HepG2 (cell line): ENCODE measurements around the gene ZSCAN26. TPM values are rescaled to one million over a fixed set of nuclear protein-coding genes. Genes with fewer than 3 reads are reported as not detected.

Source experiments
- ATAC-seq: fragments of 200-7000 bp; cut with Tn5 transposase; 3 replicates; pipeline ENCODE4 v1.9.1; 2020; ENCODE audit warnings: mild to moderate bottlenecking, moderate library complexity
- BruUV-seq: library from RNA; stranded (reverse); fragments of 400-500 nt; replicated peaks from 2 replicates; lab custom pipeline; 2021; lab: Mats Ljungman, UMichigan
- CTCF ChIA-PET: fragments of 300-600 bp; formaldehyde crosslinking; extraction: SDS; loops from one replicate; lab custom pipeline; 2021; ENCODE audit warnings: low total read pairs, inconsistent platforms, low intra/inter-chr PET ratio; lab: Yijun Ruan, JAX
- POLR2A ChIA-PET: fragments of 350-600 bp; sonication (Branson Sonifier 250); formaldehyde crosslinking; loops from one replicate; lab custom pipeline; 2020; ENCODE audit warnings: antibody characterized with exemption, inconsistent platforms; lab: Yijun Ruan, JAX
- DNase-seq: peaks from one replicate; pipeline ENCODE4 v3.0.0-alpha.2; 2015; ENCODE audit warnings: low spot score
- FAIRE-seq: peaks from 3 replicates; lab custom pipeline; 2011; peaks lifted over from hg19 to GRCh38; lab: Jason Lieb, UNC
- H2AFZ ChIP-seq: one replicate; pipeline ENCODE4 v1.6.1; 2011; ENCODE audit warnings: low read length, inconsistent platforms
- H3K27ac ChIP-seq: fragments of 300-600 bp; 3 replicates; pipeline ENCODE4 v1.8.0; 2011; ENCODE audit warnings: mixed run types, mild to moderate bottlenecking, mixed read lengths, low read length, inconsistent platforms; ENCODE audit not compliant: insufficient read depth; ENCODE audit errors: extremely low read length
- H3K27me3 ChIP-seq, 2 experiments: fragments of 200-600 bp in 1 of 2; 2 replicates in 1 of 2; 3 replicates in 1 of 2; pipeline versions ENCODE4 v1.6.0 to v1.8.0; 2011; ENCODE audit warnings: low read length in 2 of 2, mild to moderate bottlenecking in 2 of 2, moderate library complexity in 2 of 2, inconsistent platforms in 1 of 2; ENCODE audit not compliant: insufficient read depth in 2 of 2, control insufficient read depth in 1 of 2
- H3K36me3 ChIP-seq, 2 experiments: fragments of 200-600 bp in 1 of 2; replicated peaks in 1 of 2; 2 replicates in 1 of 2; 3 replicates in 1 of 2; pipeline versions ENCODE4 v1.5.1 to v1.8.0; 2011; ENCODE audit warnings: low read length in 2 of 2, inconsistent platforms in 1 of 2; ENCODE audit not compliant: insufficient read depth in 2 of 2, control insufficient read depth in 1 of 2
- H3K4me1 ChIP-seq: 2 replicates; pipeline ENCODE4 v1.5.1; 2012; ENCODE audit warnings: low read length, inconsistent platforms; ENCODE audit not compliant: insufficient read depth
- H3K4me2 ChIP-seq: 2 replicates; pipeline ENCODE4 v1.6.0; 2011; ENCODE audit warnings: low read depth, low read length, inconsistent platforms
- H3K4me3 ChIP-seq, 3 experiments: fragments of 200-600 bp in 1 of 3; sonication (generic), shearing (Covaris generic) in 1 of 3; replicated peaks in 1 of 3; 2 replicates each; pipeline ENCODE4 v1.5.1; 2011 to 2016; ENCODE audit warnings: low read length in 3 of 3, inconsistent platforms in 2 of 3, low read depth in 2 of 3, mild to moderate bottlenecking in 2 of 3, control low read depth in 1 of 3, mixed read lengths in 1 of 3; ENCODE audit not compliant: insufficient read depth in 1 of 3
- H3K79me2 ChIP-seq: one replicate; pipeline ENCODE4 v1.6.1; 2011; ENCODE audit warnings: low read length, inconsistent platforms; ENCODE audit not compliant: insufficient read depth
- H3K9ac ChIP-seq: 2 replicates; pipeline ENCODE4 v1.6.0; 2011; ENCODE audit warnings: mild to moderate bottlenecking, low read depth, low read length, inconsistent platforms; ENCODE audit not compliant: insufficient read depth
- H3K9me3 ChIP-seq: 2 replicates; pipeline ENCODE4 v1.5.1; 2012; ENCODE audit warnings: mild to moderate bottlenecking, low read length
- H4K20me1 ChIP-seq: 2 replicates; pipeline ENCODE4 v1.6.0; 2011; ENCODE audit warnings: inconsistent platforms, mild to moderate bottlenecking, low read length, moderate library complexity; ENCODE audit not compliant: insufficient read depth
- IRF1 ChIP-seq: sonication (generic); formaldehyde crosslinking; IDR thresholded peaks from 2 replicates; pipeline ENCODE4 v1.4.0; 2020; ENCODE audit warnings: low read depth, mild to moderate bottlenecking, missing genetic modification reagents
- MBD4 ChIP-seq: IDR thresholded peaks from 2 replicates; pipeline ENCODE4 v1.6.1; 2012; ENCODE audit warnings: low read length, inconsistent platforms, borderline replicate concordance
- MXD1 ChIP-seq: sonication (generic); formaldehyde crosslinking; IDR thresholded peaks from 2 replicates; pipeline ENCODE4 v1.4.0; 2020; ENCODE audit warnings: mild to moderate bottlenecking, missing genetic modification reagents
- RBM39 ChIP-seq: fragments of 200-400 bp; formaldehyde crosslinking; IDR thresholded peaks from one replicate; pipeline ENCODE4 v1.6.1; 2018; ENCODE audit warnings: antibody characterized with exemption, mild to moderate bottlenecking, low read depth, low read length; ENCODE audit not compliant: poor library complexity, severe bottlenecking
- TEAD2 ChIP-seq: sonication (generic); formaldehyde crosslinking; IDR thresholded peaks from 2 replicates; pipeline ENCODE4 v1.9.0; 2021; ENCODE audit warnings: missing genetic modification reagents
- YY1 ChIP-seq: IDR thresholded peaks from 2 replicates; pipeline ENCODE4 v1.6.1; 2011; ENCODE audit warnings: low read length, low read depth, moderate library complexity, mild to moderate bottlenecking; ENCODE audit not compliant: insufficient read depth, insufficient replicate concordance
- ZHX1 ChIP-seq: sonication (generic); formaldehyde crosslinking; IDR thresholded peaks from 2 replicates; pipeline ENCODE4 v1.8.1; 2022; ENCODE audit warnings: low read depth, mild to moderate bottlenecking, missing genetic modification reagents
- ZNF598 ChIP-seq: sonication (generic); formaldehyde crosslinking; IDR thresholded peaks from 2 replicates; pipeline ENCODE4 v1.5.1; 2020; ENCODE audit warnings: mild to moderate bottlenecking, missing genetic modification reagents, borderline replicate concordance
- WGBS: methylation state at CpG from one replicate; pipeline ENCODE4 v1.1.6; 2017; ENCODE audit warnings: low lambda C conversion rate; 5-methylcytosine and 5-hydroxymethylcytosine counted together
- in situ Hi-C: cut with HindIII; loops from 2 replicates; pipeline ENCODE4 v1.10.0; 2017; ENCODE audit warnings: low pct_unique_long_range_greater_than_20kb; ENCODE audit not compliant: extremely low pct_ligation_motif_present
- intact Hi-C: fragments of 100-400 bp; cut with micrococcal nuclease; formaldehyde crosslinking; loops from one replicate; pipeline ENCODE4 v1.10.0; 2022; ENCODE audit not compliant: unreplicated experiment
- polyA plus RNA-seq, 8 experiments: library from polyadenylated mRNA; depleted of rRNA in 3 of 8; stranded (reverse) in 7 of 8; unstranded in 1 of 8; fragments of >200 nt; fragmentation: Illumina TruSeq in 4 of 8; extraction: Trizol in 4 of 8; gene quantifications; 2 replicates each; pipeline versions ENCODE4 v1.2.1 to v1.2.3, GENCODE V29; 2011 to 2016; ENCODE audit warnings: low read depth in 4 of 8, missing spikeins in 1 of 8, mixed read lengths in 1 of 8; ENCODE audit not compliant: insufficient read depth in 1 of 8
- total RNA-seq, 5 experiments: library from RNA; depleted of rRNA; stranded (reverse); fragments of >200 nt; fragmentation: Illumina TruSeq; extraction: Trizol; gene quantifications; 2 replicates each; pipeline ENCODE4 v1.2.3, GENCODE V29; 2016; ENCODE audit warnings: low read depth in 1 of 5

ZSCAN26 gene
- total and polyA plus RNA-seq, 2 of the 13 experiments (the other 11 are each of a cell fraction or from before 2014, with no cell fraction given) = 12.0 to 15.6 TPM

DNA sequence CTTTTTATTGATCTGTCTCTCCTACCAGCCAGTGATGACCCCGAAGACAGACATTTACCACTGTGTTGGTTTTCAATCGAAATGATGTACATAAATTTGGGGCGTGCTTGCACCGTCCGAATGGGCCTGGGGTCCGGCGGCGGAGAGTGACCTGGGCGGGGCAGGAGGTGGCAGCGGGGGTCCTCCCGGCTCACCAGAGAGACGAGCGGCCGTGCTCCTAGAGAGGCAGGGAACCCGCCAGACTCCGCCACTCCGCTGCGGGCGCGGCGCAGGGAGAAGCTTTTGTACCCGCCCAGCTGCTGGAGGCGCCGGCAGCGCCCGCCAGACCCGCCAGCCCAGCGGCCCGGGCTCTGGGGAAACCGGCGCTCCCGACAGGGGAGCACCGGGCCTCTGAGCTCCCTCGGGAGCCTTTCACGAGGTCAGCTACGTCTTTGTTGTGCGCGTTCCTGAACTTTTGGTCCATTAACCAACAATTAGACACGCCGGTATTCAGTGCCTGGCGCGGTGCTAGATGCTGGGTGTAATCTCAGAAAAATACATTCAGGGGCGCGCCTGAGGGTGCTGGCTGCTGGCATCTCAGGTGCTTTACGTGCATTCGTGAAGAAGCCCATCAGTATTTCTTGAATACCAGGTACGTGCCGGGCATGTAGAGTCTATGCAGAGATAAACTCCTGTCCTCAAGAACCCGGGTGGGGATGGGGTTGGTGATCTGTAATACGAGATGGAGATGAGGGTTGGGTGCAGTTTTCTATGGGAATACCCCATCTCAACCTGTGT lies 14.5 kb downstream of the ZSCAN26 start, which contains the start of gene PGBD1 (continued):
- peak; percentile 91 for TF ChIP-seq RBM39
- TF ChIP-seq, all 625 proteins: peak for 257

DNA sequence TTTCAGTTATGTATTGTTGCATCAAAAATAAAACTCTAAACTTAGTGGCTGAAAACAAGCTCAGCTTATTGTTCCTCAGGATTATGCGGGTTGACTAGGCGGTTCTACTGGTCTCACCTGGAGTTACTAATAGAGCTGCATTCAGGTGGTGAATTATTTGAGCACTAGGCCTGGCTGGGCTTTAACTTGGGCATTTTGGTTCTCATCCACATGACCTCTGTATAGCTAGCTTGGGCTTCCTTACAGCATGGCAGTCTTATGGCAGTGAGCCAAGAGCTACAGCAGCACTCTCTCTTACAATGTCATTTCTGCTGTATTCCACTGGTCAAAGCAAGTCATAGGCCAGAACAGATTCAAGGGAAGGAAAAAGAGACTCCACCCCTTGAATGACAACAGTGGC lies 16.0 kb downstream of the ZSCAN26 start:
- Histone ChIP-seq H3K9me3 (no peaks in the 10 kb centered on the region), H4K20me1 (no peaks in the 10 kb centered on the region), H3K9ac (no peak overlapping the region), H3K4me1 (peaks cover 16% of the 10 kb centered on the region), H3K27me3 (no peaks in the 10 kb centered on the region; a peak in 1 of 5 replicates), H3K4me2 (peak overlapping the region; percentile 80; the same call in 1 of the 2 replicates), H3K79me2 (peaks cover 5% of the 10 kb centered on the region), H3K36me3 (peaks cover 5 to 20% of the 10 kb centered on the region in 2 experiments; a peak in 4 of 5 replicates), H3K4me3 (no peak overlapping the region), H2AFZ (no peak overlapping the region), H3K27ac (no peak overlapping the region)
- no TSS peak for BruUV-seq
- ChIA-PET POLR2A (interaction anchor here (1.2 to 1.4 kb wide), 4 partner anchors 52 to 73 kb away, joined by 3 to 6 read pairs (median 4); partner anchors contain the start of gene ZKSCAN3), CTCF (no interaction called here)
- 95% methylated on average over 2 of the region's 2 CpGs for WGBS
- DNase-seq = no peak
- FAIRE-seq = no peak
- TF ChIP-seq IRF1 (CRISPR knock-in tag) = no peak
- no peak for TF ChIP-seq MBD4
- TF ChIP-seq TEAD2 = no peak
- TF ChIP-seq ZNF598 (CRISPR knock-in tag) = no peak
- no peak for TF ChIP-seq ZHX1 (CRISPR knock-in tag)
- TF ChIP-seq YY1 = peak; percentile 37
- TF ChIP-seq MXD1 (CRISPR knock-in tag) = no peak
- in situ Hi-C loops (no loop called here), intact Hi-C loops (loop anchor here (5.0 kb wide), 1 partner anchor 39 kb away; no protein-coding TSS in a partner anchor)
- ATAC-seq = no peak
